ENCODE measurements around the gene GATB.

Gene GATB

DNA sequence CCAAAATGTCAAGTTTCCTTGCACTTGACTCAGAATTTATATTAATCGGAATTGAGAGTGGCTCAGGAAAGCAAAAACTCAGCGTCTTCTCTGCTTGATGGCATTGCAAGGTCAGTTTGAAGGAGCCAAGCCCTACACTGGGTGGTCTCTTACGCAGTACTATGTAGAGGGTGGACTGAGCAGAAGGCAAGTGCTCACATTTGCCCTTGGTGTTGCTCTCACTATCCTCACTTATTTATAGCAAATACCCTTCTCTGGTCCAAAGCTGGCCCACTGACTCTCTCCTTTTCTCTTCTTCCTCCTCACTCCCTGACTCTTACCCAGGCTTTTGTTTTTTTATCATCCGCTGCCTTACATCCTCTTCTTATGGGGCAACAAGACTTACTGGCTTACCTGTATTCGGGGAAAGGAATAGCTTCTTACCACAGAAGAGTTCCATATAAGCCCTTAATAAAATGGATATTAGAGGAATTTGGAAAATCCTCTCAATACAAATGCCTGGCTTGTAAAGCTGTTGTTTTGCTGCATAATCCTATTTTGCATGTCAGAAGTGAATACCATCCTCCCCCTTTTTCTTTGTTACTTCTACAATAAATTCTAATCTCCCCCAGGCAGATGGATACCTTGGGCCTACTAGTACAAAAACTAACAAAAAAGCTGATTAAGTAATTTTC, 24.8 kb upstream of the GATB start:
- H3K27me3 ChIP-seq, result peaks cover 58% of the 10 kb centered on the region
- no peaks in the 10 kb centered on the region for H3K9me3 ChIP-seq
- H3K27ac ChIP-seq, result no peak overlapping the region
- TF ChIP-seq, protein P1, sequence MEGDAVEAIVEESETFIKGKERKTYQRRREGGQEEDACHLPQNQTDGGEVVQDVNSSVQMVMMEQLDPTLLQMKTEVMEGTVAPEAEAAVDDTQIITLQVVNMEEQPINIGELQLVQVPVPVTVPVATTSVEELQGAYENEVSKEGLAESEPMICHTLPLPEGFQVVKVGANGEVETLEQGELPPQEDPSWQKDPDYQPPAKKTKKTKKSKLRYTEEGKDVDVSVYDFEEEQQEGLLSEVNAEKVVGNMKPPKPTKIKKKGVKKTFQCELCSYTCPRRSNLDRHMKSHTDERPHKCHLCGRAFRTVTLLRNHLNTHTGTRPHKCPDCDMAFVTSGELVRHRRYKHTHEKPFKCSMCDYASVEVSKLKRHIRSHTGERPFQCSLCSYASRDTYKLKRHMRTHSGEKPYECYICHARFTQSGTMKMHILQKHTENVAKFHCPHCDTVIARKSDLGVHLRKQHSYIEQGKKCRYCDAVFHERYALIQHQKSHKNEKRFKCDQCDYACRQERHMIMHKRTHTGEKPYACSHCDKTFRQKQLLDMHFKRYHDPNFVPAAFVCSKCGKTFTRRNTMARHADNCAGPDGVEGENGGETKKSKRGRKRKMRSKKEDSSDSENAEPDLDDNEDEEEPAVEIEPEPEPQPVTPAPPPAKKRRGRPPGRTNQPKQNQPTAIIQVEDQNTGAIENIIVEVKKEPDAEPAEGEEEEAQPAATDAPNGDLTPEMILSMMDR (IDR thresholded peaks at IDR 0.05), result no peak
- no peaks in the 10 kb centered on the region for H3K36me3 ChIP-seq
- no peak overlapping the region for H3K4me3 ChIP-seq (ENCODE audit: low read depth in 1 of 2, low read length in 1 of 2)
- no peaks in the 10 kb centered on the region for H3K4me1 ChIP-seq (ENCODE audit: control insufficient read depth in 1 of 2, insufficient read depth in 1 of 2, low read depth in 1 of 2, low read length in 1 of 2)

DNA sequence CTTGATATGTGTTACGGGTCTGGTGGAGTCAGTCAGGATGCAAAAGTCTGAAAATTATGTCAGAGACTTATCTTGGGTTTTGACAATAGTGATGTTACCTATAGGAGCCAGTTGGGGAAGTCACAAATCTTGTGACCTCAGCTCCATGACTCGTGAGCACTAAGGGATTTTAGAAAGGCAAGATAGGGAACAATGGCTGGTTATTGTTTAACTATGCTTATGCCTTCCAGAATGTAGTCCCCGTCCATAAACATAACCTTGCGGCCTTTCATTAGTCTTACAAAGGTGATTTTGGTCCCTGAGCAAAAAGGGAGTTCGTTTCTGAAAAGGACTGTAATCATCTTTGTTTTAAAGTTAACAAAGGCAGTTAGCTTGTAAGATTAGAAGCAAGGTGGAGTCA, 23.9 kb upstream of the GATB start:
- Histone ChIP-seq H3K9me3 (no peaks in the 10 kb centered on the region), H3K36me3 (no peaks in the 10 kb centered on the region), H3K27me3 (peaks cover 61% of the 10 kb centered on the region), H3K27ac (no peak overlapping the region), H3K4me1 (ENCODE audit: control insufficient read depth in 1 of 2, insufficient read depth in 1 of 2, low read depth in 1 of 2, low read length in 1 of 2) (no peaks in the 10 kb centered on the region), H3K4me3 (ENCODE audit: low read depth in 1 of 2, low read length in 1 of 2) (no peak overlapping the region)
- TF ChIP-seq, protein P1 (IDR thresholded peaks at IDR 0.05), result no peak

DNA sequence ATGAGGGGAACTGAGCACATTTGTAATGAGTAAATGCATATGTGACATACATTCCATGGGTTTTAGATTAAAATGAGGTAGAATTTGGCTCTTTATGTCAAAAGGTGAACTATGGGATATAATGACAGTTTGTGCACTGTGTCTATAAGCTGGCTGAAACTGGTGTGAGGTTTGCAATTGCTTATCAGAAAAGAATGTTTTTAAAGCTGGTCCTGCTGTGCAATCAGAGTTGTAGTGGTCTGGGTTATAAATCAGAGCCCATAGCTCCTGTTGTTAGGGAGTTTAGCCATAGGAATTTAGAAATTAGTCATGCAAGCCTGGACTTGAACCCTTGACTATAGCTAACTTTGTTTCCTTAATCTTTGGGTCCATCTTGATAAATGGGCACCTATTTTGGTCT, 23.1 kb upstream of the GATB start:
- no peaks in the 10 kb centered on the region for H3K9me3 ChIP-seq
- no peak overlapping the region for H3K4me3 ChIP-seq (ENCODE audit: low read depth in 1 of 2, low read length in 1 of 2)
- H3K27me3 ChIP-seq, result peaks cover 55% of the 10 kb centered on the region
- H3K4me1 ChIP-seq (ENCODE audit: control insufficient read depth in 1 of 2, insufficient read depth in 1 of 2, low read depth in 1 of 2, low read length in 1 of 2), result no peaks in the 10 kb centered on the region
- H3K36me3 ChIP-seq, result no peaks in the 10 kb centered on the region
- no peak overlapping the region for H3K27ac ChIP-seq
- TF ChIP-seq, protein P1 (IDR thresholded peaks at IDR 0.05), result no peak

DNA sequence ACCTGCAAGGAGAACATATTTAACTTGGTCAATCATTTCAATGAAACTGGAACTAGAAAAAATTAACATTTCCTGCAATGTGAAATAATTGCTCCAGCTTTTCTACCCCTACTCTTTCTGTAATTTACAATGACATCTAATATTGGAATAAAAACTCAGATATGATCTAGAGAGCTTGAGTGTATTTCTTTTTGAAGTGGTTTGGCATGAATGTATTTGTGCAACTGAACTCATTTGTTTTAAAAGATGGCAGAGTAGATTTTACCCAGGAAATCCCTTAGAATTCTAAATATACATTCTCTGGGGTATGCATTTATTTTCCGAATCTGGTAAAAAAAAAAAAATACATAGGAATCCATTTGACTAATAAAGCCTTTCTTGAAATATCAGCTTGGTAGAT, 21.5 kb upstream of the GATB start:
- no peaks in the 10 kb centered on the region for H3K9me3 ChIP-seq
- no peak overlapping the region for H3K27ac ChIP-seq
- H3K4me3 ChIP-seq (ENCODE audit: low read depth in 1 of 2, low read length in 1 of 2), result no peak overlapping the region
- no peaks in the 10 kb centered on the region for H3K4me1 ChIP-seq (ENCODE audit: control insufficient read depth in 1 of 2, insufficient read depth in 1 of 2, low read depth in 1 of 2, low read length in 1 of 2)
- no peaks in the 10 kb centered on the region for H3K36me3 ChIP-seq
- TF ChIP-seq, protein P1 (IDR thresholded peaks at IDR 0.05), result no peak
- peaks cover 54% of the 10 kb centered on the region for H3K27me3 ChIP-seq

DNA sequence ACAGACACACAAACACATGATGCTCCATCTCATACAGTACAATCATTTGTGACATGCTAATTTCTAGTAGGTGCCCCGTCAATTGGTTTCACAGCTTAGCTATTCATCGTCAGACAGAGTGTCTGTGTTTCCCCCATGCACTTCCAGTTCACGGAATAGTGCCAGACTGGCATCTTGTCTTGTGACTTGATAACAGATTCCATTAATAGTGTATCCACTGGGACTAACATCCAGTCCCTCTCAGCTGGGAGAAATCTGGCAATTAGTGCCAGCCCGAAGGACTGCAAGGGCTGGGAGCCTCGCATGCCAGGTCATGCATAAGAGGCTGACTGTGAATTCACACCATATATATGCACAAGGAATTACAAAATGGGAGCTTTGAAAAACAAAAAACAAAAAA, 20.2 kb upstream of the GATB start:
- H3K27me3 ChIP-seq, result peaks cover 54% of the 10 kb centered on the region
- H3K27ac ChIP-seq, result no peak overlapping the region
- no peaks in the 10 kb centered on the region for H3K4me1 ChIP-seq (ENCODE audit: control insufficient read depth in 1 of 2, insufficient read depth in 1 of 2, low read depth in 1 of 2, low read length in 1 of 2)
- TF ChIP-seq, protein P1 (IDR thresholded peaks at IDR 0.05), result no peak
- no peak overlapping the region for H3K4me3 ChIP-seq (ENCODE audit: low read depth in 1 of 2, low read length in 1 of 2)
- no peaks in the 10 kb centered on the region for H3K36me3 ChIP-seq
- H3K9me3 ChIP-seq, result no peaks in the 10 kb centered on the region

Measured in neutrophil (primary cell).